ENCODE data around the gene NELL1. TPM values are rescaled to one million over a fixed set of nuclear protein-coding genes. Genes with fewer than 3 reads are reported as not detected.

NELL1 gene
- total RNA-seq, 2 donors from 2014 or later = 0.09 to 0.11 TPM

GRCh38 chr11:20864628-20865027 lies 195.2 kb downstream of the NELL1 start:
- Histone ChIP-seq H3K36me3 (ENCODE audit: control insufficient read depth, insufficient read depth, low read length) (no peaks in the 10 kb centered on the region), H3K27ac (ENCODE audit: low read depth, low read length) (no peak overlapping the region), H3K27me3 (ENCODE audit: control insufficient read depth, insufficient read depth, low read length, poor library complexity, severe bottlenecking) (peaks cover 19% of the 10 kb centered on the region), H3K9ac (ENCODE audit: extremely low read depth, low read length, poor library complexity, severe bottlenecking) (no peak overlapping the region), H3K9me3 (ENCODE audit: control insufficient read depth, low read length) (no peaks in the 10 kb centered on the region), H3K4me3 (ENCODE audit: low read length) (no peak overlapping the region), H3K4me1 (ENCODE audit: control insufficient read depth, insufficient read depth, low read length) (no peaks in the 10 kb centered on the region)
- H3K27me3 Mint-ChIP-seq (ENCODE audit: insufficient read depth) = peaks cover 11% of the 10 kb centered on the region
- DNase-seq = no peak
- no peaks in the 10 kb centered on the region for H3K36me3 Mint-ChIP-seq (ENCODE audit: low read depth)
- no peak overlapping the region for H3K4me3 Mint-ChIP-seq
- H3K9me3 Mint-ChIP-seq = peaks cover 16% of the 10 kb centered on the region
- TF ChIP-seq CTCF (conservative IDR thresholded peaks at IDR 0.05) = no peak
- H3K4me1 Mint-ChIP-seq = no peaks in the 10 kb centered on the region
- H3K27ac Mint-ChIP-seq = no peak overlapping the region

GRCh38 chr11:20865161-20865560 lies 195.8 kb downstream of the NELL1 start:
- Mint-ChIP-seq H3K36me3 (ENCODE audit: low read depth) (no peaks in the 10 kb centered on the region), H3K27ac (no peak overlapping the region), H3K9me3 (peaks cover 16% of the 10 kb centered on the region), H3K4me3 (no peak overlapping the region), H3K27me3 (ENCODE audit: insufficient read depth) (peaks cover 15% of the 10 kb centered on the region), H3K4me1 (no peaks in the 10 kb centered on the region)
- no peak overlapping the region for H3K4me3 ChIP-seq (ENCODE audit: low read length)
- no peaks in the 10 kb centered on the region for H3K36me3 ChIP-seq (ENCODE audit: control insufficient read depth, insufficient read depth, low read length)
- H3K27ac ChIP-seq (ENCODE audit: low read depth, low read length) = no peak overlapping the region
- H3K27me3 ChIP-seq (ENCODE audit: control insufficient read depth, insufficient read depth, low read length, poor library complexity, severe bottlenecking) = peaks cover 24% of the 10 kb centered on the region
- DNase-seq = no peak
- H3K4me1 ChIP-seq (ENCODE audit: control insufficient read depth, insufficient read depth, low read length) = no peaks in the 10 kb centered on the region
- H3K9me3 ChIP-seq (ENCODE audit: control insufficient read depth, low read length) = no peaks in the 10 kb centered on the region
- no peak overlapping the region for H3K9ac ChIP-seq (ENCODE audit: extremely low read depth, low read length, poor library complexity, severe bottlenecking)
- no peak for TF ChIP-seq CTCF (conservative IDR thresholded peaks at IDR 0.05)
- WGBS, 2 experiments (ENCODE audit: insufficient coverage in 1 of 2, insufficient read length in 1 of 2) = 66 to 71% methylated on average over 1 to 4 of the region's 4 CpGs

- H3K9me3 ChIP-seq (ENCODE audit: control insufficient read depth, low read length) = no peaks in the 10 kb centered on the region
- no peak overlapping the region for H3K4me3 Mint-ChIP-seq
- no peaks in the 10 kb centered on the region for H3K36me3 ChIP-seq (ENCODE audit: control insufficient read depth, insufficient read depth, low read length)
- H3K27me3 Mint-ChIP-seq (ENCODE audit: insufficient read depth) = peaks cover 35% of the 10 kb centered on the region
- no peaks in the 10 kb centered on the region for H3K4me1 Mint-ChIP-seq
- peaks cover 35% of the 10 kb centered on the region for H3K27me3 ChIP-seq (ENCODE audit: control insufficient read depth, insufficient read depth, low read length, poor library complexity, severe bottlenecking)
- H3K27ac Mint-ChIP-seq = no peak overlapping the region
- TF ChIP-seq CTCF (conservative IDR thresholded peaks at IDR 0.05) = no peak
- DNase-seq = no peak
- no peaks in the 10 kb centered on the region for H3K36me3 Mint-ChIP-seq (ENCODE audit: low read depth)
- no peak overlapping the region for H3K27ac ChIP-seq (ENCODE audit: low read depth, low read length)
- H3K9me3 Mint-ChIP-seq = peaks cover 5% of the 10 kb centered on the region
- H3K9ac ChIP-seq (ENCODE audit: extremely low read depth, low read length, poor library complexity, severe bottlenecking) = no peak overlapping the region
- H3K4me3 ChIP-seq (ENCODE audit: low read length) = no peak overlapping the region
- H3K4me1 ChIP-seq (ENCODE audit: control insufficient read depth, insufficient read depth, low read length) = no peaks in the 10 kb centered on the region
Observed at GRCh38 chr11:20869123-20869522, 199.7 kb downstream of the NELL1 start.
